H1 (cell line): ENCODE results near the gene PHOSPHO2. TPM values are rescaled to one million over a fixed set of nuclear protein-coding genes. Genes with fewer than 3 reads are reported as not detected.

Experiments used
- CTCF ChIA-PET: fragments of 300-600 bp; sonication (Branson Sonifier 250); formaldehyde crosslinking; loops from one replicate; lab custom pipeline; 2021; ENCODE audit not compliant: partially characterized antibody; lab: Charles Lee
- POLR2A ChIA-PET: fragments of 300-600 bp; sonication (Branson Sonifier 250); formaldehyde crosslinking; loops from one replicate; lab custom pipeline; 2021; ENCODE audit warnings: inconsistent platforms; ENCODE audit not compliant: partially characterized antibody; lab: Charles Lee
- DNase-seq, 2 experiments: peaks; one replicate each; pipeline versions ENCODE4 v3.0.0 to v3.0.0-alpha.2; 2010 to 2022; ENCODE audit warnings: low spot score in 2 of 2, low read depth in 1 of 2, mixed read lengths in 1 of 2
- FAIRE-seq: peaks from 2 replicates; lab custom pipeline; 2011; peaks lifted over from hg19 to GRCh38; lab: Jason Lieb, UNC
- H2AFZ ChIP-seq: 2 replicates; pipeline ENCODE4 v1.8.1; 2012; ENCODE audit warnings: low read length, inconsistent platforms
- H2AK5ac ChIP-seq: 2 replicates; pipeline ENCODE4 v1.6.1; 2013; ENCODE audit warnings: low read depth, low read length
- H2BK120ac ChIP-seq: replicated peaks from 2 replicates; pipeline ENCODE3; 2013; ENCODE audit warnings: low read depth, low read length, inconsistent platforms
- H2BK12ac ChIP-seq: 2 replicates; pipeline ENCODE4 v1.6.1; 2013; ENCODE audit warnings: low read depth, low read length
- H2BK15ac ChIP-seq: 2 replicates; pipeline ENCODE4 v1.6.1; 2013; ENCODE audit warnings: low read length
- H2BK20ac ChIP-seq: 2 replicates; pipeline ENCODE4 v1.6.1; 2013; ENCODE audit warnings: low read length
- H2BK5ac ChIP-seq: 2 replicates; pipeline ENCODE4 v1.6.1; 2013; ENCODE audit warnings: low read depth, low read length
- H3K14ac ChIP-seq: 2 replicates; pipeline ENCODE4 v1.6.1; 2013; ENCODE audit warnings: inconsistent platforms; ENCODE audit not compliant: insufficient read length
- H3K18ac ChIP-seq: 2 replicates; pipeline ENCODE4 v1.6.1; 2013; ENCODE audit warnings: low read length; ENCODE audit errors: extremely low read depth
- H3K23ac ChIP-seq: 2 replicates; pipeline ENCODE4 v1.6.1; 2013; ENCODE audit warnings: inconsistent platforms; ENCODE audit not compliant: insufficient read length
- H3K23me2 ChIP-seq: 2 replicates; pipeline ENCODE4 v1.6.1; 2013; ENCODE audit warnings: low read depth, low read length
- H3K27ac ChIP-seq: 2 replicates; pipeline ENCODE4 v1.6.1; 2011; ENCODE audit warnings: low read depth, low read length, inconsistent platforms
- H3K27me3 ChIP-seq, 4 experiments: replicated peaks in 1 of 4; 1 replicate in 1 of 4; 2 replicates in 3 of 4; pipeline versions ENCODE4 v1.6.1 to v1.8.1; 2011 to 2013; ENCODE audit warnings: low read length in 3 of 4, mild to moderate bottlenecking in 3 of 4, inconsistent platforms in 2 of 4, mixed read lengths in 2 of 4, moderate library complexity in 1 of 4; ENCODE audit not compliant: control insufficient read depth in 3 of 4, insufficient read depth in 3 of 4; ENCODE audit errors: extremely low read depth in 1 of 4
- H3K36me3 ChIP-seq, 4 experiments: 2 replicates each; pipeline versions ENCODE4 v1.6.1 to v1.8.1; 2011 to 2013; ENCODE audit warnings: mild to moderate bottlenecking in 4 of 4, low read length in 3 of 4, moderate library complexity in 2 of 4, control low read depth in 1 of 4, inconsistent platforms in 1 of 4; ENCODE audit not compliant: insufficient read depth in 4 of 4, control insufficient read depth in 2 of 4
- H3K4ac ChIP-seq: replicated peaks from 2 replicates; pipeline ENCODE3; 2013; ENCODE audit warnings: low read length, low read depth, mixed read lengths, inconsistent platforms; ENCODE audit not compliant: insufficient read length
- H3K4me1 ChIP-seq, 4 experiments: replicated peaks in 1 of 4; 1 replicate in 1 of 4; 2 replicates in 3 of 4; pipeline versions ENCODE4 v1.6.1 to v1.8.1; 2011 to 2013; ENCODE audit warnings: low read length in 3 of 4, inconsistent platforms in 2 of 4, mixed read lengths in 1 of 4; ENCODE audit not compliant: insufficient read depth in 4 of 4, control insufficient read depth in 3 of 4
- H3K4me2 ChIP-seq, 2 experiments: 2 replicates each; pipeline versions ENCODE4 v1.6.1 to v1.8.1; 2011 to 2013; ENCODE audit warnings: low read depth in 2 of 2, low read length in 2 of 2, control low read depth in 1 of 2, inconsistent platforms in 1 of 2, mild to moderate bottlenecking in 1 of 2; ENCODE audit not compliant: insufficient read depth in 1 of 2
- H3K4me3 ChIP-seq, 4 experiments: fragments of 200-600, 300-600 bp in 1 of 4; sonication (generic), shearing (Covaris generic), sonication (Bioruptor Twin) in 1 of 4; 2 replicates each; pipeline versions ENCODE4 v1.5.1 to v1.8.1; 2011 to 2016; ENCODE audit warnings: low read length in 4 of 4, low read depth in 3 of 4, control low read depth in 2 of 4, inconsistent platforms in 2 of 4, mild to moderate bottlenecking in 2 of 4, mixed read lengths in 1 of 4, moderate library complexity in 1 of 4; ENCODE audit not compliant: insufficient read depth in 2 of 4; ENCODE audit errors: extremely low read depth in 1 of 4
- H3K56ac ChIP-seq: replicated peaks from 2 replicates; pipeline ENCODE3; 2013; ENCODE audit warnings: low read depth, mild to moderate bottlenecking, mixed read lengths, low read length, inconsistent platforms; ENCODE audit not compliant: insufficient read length
- H3K79me1 ChIP-seq: 2 replicates; pipeline ENCODE4 v1.6.1; 2013; ENCODE audit warnings: low read depth, low read length, control low read depth
- H3K79me2 ChIP-seq, 2 experiments: 2 replicates each; pipeline versions ENCODE4 v1.6.1 to v1.8.1; 2012 to 2013; ENCODE audit warnings: low read length in 2 of 2, mild to moderate bottlenecking in 2 of 2, inconsistent platforms in 1 of 2; ENCODE audit not compliant: insufficient read depth in 2 of 2, control insufficient read depth in 1 of 2
- H3K9ac ChIP-seq, 4 experiments: replicated peaks in 1 of 4; 1 replicate in 1 of 4; 2 replicates in 3 of 4; pipeline versions ENCODE4 v1.6.1 to v1.8.1; 2011 to 2013; ENCODE audit warnings: low read depth in 3 of 4, low read length in 3 of 4, control low read depth in 2 of 4, mild to moderate bottlenecking in 2 of 4, moderate library complexity in 2 of 4, inconsistent platforms in 1 of 4; ENCODE audit errors: extremely low read depth in 1 of 4
- H3K9me3 ChIP-seq, 2 experiments: 2 replicates each; pipeline versions ENCODE4 v1.6.1 to v1.8.1; 2012 to 2013; ENCODE audit warnings: mild to moderate bottlenecking in 2 of 2, moderate library complexity in 2 of 2, control low read depth in 1 of 2, inconsistent platforms in 1 of 2, low read depth in 1 of 2, low read length in 1 of 2, mixed read lengths in 1 of 2; ENCODE audit not compliant: insufficient read depth in 2 of 2
- H4K20me1 ChIP-seq, 2 experiments: replicated peaks in 1 of 2; 2 replicates each; pipeline versions ENCODE3 to v1.8.1; 2011 to 2013; ENCODE audit warnings: inconsistent platforms in 2 of 2, low read length in 2 of 2, mild to moderate bottlenecking in 1 of 2; ENCODE audit not compliant: insufficient read depth in 2 of 2, control insufficient read depth in 1 of 2
- H4K5ac ChIP-seq: 2 replicates; pipeline ENCODE4 v1.6.1; 2013; ENCODE audit warnings: low read length, low read depth, mixed read lengths, inconsistent platforms; ENCODE audit not compliant: insufficient read length
- H4K8ac ChIP-seq: 2 replicates; pipeline ENCODE4 v1.8.0; 2013; ENCODE audit warnings: mild to moderate bottlenecking, moderate library complexity, low read length, inconsistent platforms; ENCODE audit not compliant: insufficient read depth; ENCODE audit errors: extremely low read depth
- H4K91ac ChIP-seq: replicated peaks from 2 replicates; pipeline ENCODE3; 2013; ENCODE audit warnings: low read length, mixed read lengths, inconsistent platforms; ENCODE audit not compliant: insufficient read length
- ASH2L ChIP-seq: fragments of 200-600, 300-600 bp; sonication (generic); IDR thresholded peaks from one replicate; pipeline ENCODE4 v1.7.1; 2017; ENCODE audit warnings: low read length
- ATF2 ChIP-seq: IDR thresholded peaks from 2 replicates; pipeline ENCODE4 v1.6.1; 2012; ENCODE audit warnings: low read length, inconsistent platforms
- CHD2 ChIP-seq: IDR thresholded peaks from 2 replicates; pipeline ENCODE4 v1.6.1; 2012; ENCODE audit warnings: low read length, improper control_type of control experiment
- E2F6 ChIP-seq: IDR thresholded peaks from 2 replicates; pipeline ENCODE4 v1.6.1; 2012; ENCODE audit warnings: inconsistent platforms
- GABPA ChIP-seq: IDR thresholded peaks from 2 replicates; pipeline ENCODE4 v1.6.1; 2011; ENCODE audit warnings: mild to moderate bottlenecking, low read length, moderate library complexity, borderline replicate concordance; ENCODE audit not compliant: insufficient read depth
- MAFK ChIP-seq: IDR thresholded peaks from 2 replicates; pipeline ENCODE4 v1.6.1; 2012; ENCODE audit warnings: low read depth, mild to moderate bottlenecking, improper control_type of control experiment, low read length
- NRF1 ChIP-seq: IDR thresholded peaks from 2 replicates; pipeline ENCODE4 v1.6.1; 2011; ENCODE audit warnings: mild to moderate bottlenecking, low read depth, low read length, improper control_type of control experiment
- RBBP5 ChIP-seq: IDR thresholded peaks from 2 replicates; pipeline ENCODE4 v1.7.1; 2012; ENCODE audit warnings: low read depth, mild to moderate bottlenecking, inconsistent platforms, low read length, moderate library complexity, borderline replicate concordance
- RNF2 ChIP-seq: fragments of 200-900, 300-1000 bp; sonication (generic); IDR thresholded peaks from 2 replicates; pipeline ENCODE4 v1.7.1; 2016; ENCODE audit warnings: borderline replicate concordance, low read depth, mild to moderate bottlenecking, antibody characterized with exemption, low read length; ENCODE audit not compliant: poor library complexity, severe bottlenecking; ENCODE audit errors: missing control alignments
- RXRA ChIP-seq: IDR thresholded peaks from 2 replicates; pipeline ENCODE4 v1.6.1; 2011; ENCODE audit warnings: low read depth, mild to moderate bottlenecking, low read length, moderate library complexity; ENCODE audit not compliant: insufficient read depth
- WGBS, 2 experiments: shearing (Covaris generic) in 1 of 2; methylation state at CpG; one replicate each; pipeline versions ENCODE4 v1.1.6 to v1.1.7; 2013 to 2015; ENCODE audit warnings: low lambda C conversion rate in 2 of 2, mixed read lengths in 2 of 2, inconsistent platforms in 1 of 2, low coverage in 1 of 2, missing lambda C conversion rate in 1 of 2; ENCODE audit not compliant: insufficient replicate concordance in 2 of 2, insufficient coverage in 1 of 2, insufficient read length in 1 of 2; ENCODE audit errors: extremely low coverage in 1 of 2, missing lambda C conversion rate in 1 of 2; 5-methylcytosine and 5-hydroxymethylcytosine counted together
- polyA plus RNA-seq, 7 experiments: library from polyadenylated mRNA; depleted of rRNA in 3 of 7; stranded (reverse) in 5 of 7; unstranded in 2 of 7; fragments of >200 nt in 5 of 7; fragments of 200-250 nt in 2 of 7; gene quantifications; 1 replicate in 5 of 7; 2 replicates in 1 of 7; 4 replicates in 1 of 7; pipeline versions ENCODE4 v1.2.1 to v1.2.3, GENCODE V29; 2011 to 2013; ENCODE audit warnings: missing spikeins in 2 of 7, mixed read lengths in 2 of 7
- total RNA-seq: library from RNA; stranded (reverse); fragmentation: NEBNext Ultra II Directional; extraction: Animal tissue kit (Norgen Biotek cat#: 25700); gene quantifications from 2 replicates; pipeline ENCODE4 v1.2.1, GENCODE V29; 2021

PHOSPHO2 gene
- total and polyA plus RNA-seq, 2 of the 8 experiments (the other 6 are each of a cell fraction or from before 2014, with no cell fraction given), result 2.4 to 8.5 TPM

GRCh38 chr2:169718930-169719504 lies 24.7 kb downstream of the PHOSPHO2 start:
- H4K91ac ChIP-seq, result no peak overlapping the region
- no peaks in the 10 kb centered on the region for H3K79me1 ChIP-seq
- no peak overlapping the region for H3K4ac ChIP-seq
- H3K56ac ChIP-seq, result no peak overlapping the region
- no peak overlapping the region for H4K5ac ChIP-seq
- no peaks in the 10 kb centered on the region for H3K36me3 ChIP-seq
- ChIA-PET CTCF (interaction anchor here (0.6 kb wide), 1 partner anchor 54 kb away, joined by 4 read pairs; no protein-coding TSS in a partner anchor), POLR2A (interaction anchor here (0.7 to 0.9 kb wide), 3 partner anchors 15 to 1598 kb away, joined by 3 to 4 read pairs (median 4); partner anchors contain the start of genes CFAP210, KLHL23 and PHOSPHO2)
- 88% methylated on average over 2 of the region's 2 CpGs; no CpG with 5 or more reads in 1 of the 2 experiments for WGBS, 2 experiments
- no peak overlapping the region for H2BK12ac ChIP-seq
- no peak overlapping the region for H3K18ac ChIP-seq
- H3K79me2 ChIP-seq, result no peaks in the 10 kb centered on the region
- H3K27me3 ChIP-seq, result no peaks in the 10 kb centered on the region
- H2BK120ac ChIP-seq, result no peak overlapping the region
- H3K23ac ChIP-seq, result no peak overlapping the region
- H3K9ac ChIP-seq, result no peak overlapping the region
- no peak overlapping the region for H2AFZ ChIP-seq
- no peak overlapping the region for H2BK15ac ChIP-seq
- no peak overlapping the region for H3K27ac ChIP-seq
- no peak overlapping the region for H2BK5ac ChIP-seq
- no peak overlapping the region for H4K8ac ChIP-seq
- FAIRE-seq, result no peak
- no peak overlapping the region for H3K14ac ChIP-seq
- DNase-seq, result no peak
- H2BK20ac ChIP-seq, result no peak overlapping the region
- no peaks in the 10 kb centered on the region for H3K23me2 ChIP-seq
- no peaks in the 10 kb centered on the region for H3K9me3 ChIP-seq
- H3K4me2 ChIP-seq, result no peak overlapping the region
- no peaks in the 10 kb centered on the region for H4K20me1 ChIP-seq
- no peak overlapping the region for H2AK5ac ChIP-seq
- H3K4me3 ChIP-seq, result no peak overlapping the region
- H3K4me1 ChIP-seq, result no peaks in the 10 kb centered on the region
- TF ChIP-seq ASH2L, result no peak
- TF ChIP-seq GABPA, result no peak
- no peak for TF ChIP-seq MAFK
- TF ChIP-seq NRF1, result no peak
- TF ChIP-seq RBBP5, result no peak
- TF ChIP-seq CHD2, result no peak
- no peak for TF ChIP-seq RNF2
- no peak for TF ChIP-seq E2F6
- TF ChIP-seq ATF2, result no peak
- TF ChIP-seq RXRA, result no peak
